ENCODE results near the gene OR52I2.

The OR52I2 gene

DNA sequence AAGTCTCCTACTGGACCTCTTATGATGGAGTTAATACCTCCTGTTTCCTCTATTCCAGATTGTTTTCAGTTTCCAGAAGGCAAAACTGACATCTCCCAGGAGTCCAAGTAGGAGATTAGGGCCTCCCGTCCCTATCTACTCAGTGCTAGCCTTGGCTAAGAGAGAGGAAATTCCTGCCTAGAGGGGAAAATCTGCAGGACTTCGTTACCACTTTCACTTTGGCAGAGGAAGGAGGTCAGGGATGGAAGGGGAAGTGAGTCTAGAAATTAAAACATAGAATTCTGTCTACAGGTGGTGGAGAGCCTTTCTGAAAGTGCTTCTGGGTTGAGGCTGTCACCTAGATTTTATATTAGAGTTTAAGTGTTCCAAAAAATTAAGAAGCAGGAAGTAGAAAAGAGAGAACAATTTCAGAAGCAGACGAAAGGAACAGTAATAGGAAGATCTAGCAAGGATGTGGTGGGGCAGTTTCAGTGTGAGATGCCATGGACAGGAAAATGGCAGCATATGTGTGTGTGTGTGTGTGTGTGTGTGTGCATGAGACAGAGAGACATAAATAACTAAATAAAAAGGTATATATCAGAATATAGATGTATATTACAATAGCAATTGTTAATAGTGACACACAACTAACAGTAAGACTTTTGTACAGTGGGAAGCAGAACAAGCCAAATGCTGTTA lies 28.9 kb downstream of the OR52I2 start:
- DNase-seq = peak; percentile 19

DNA sequence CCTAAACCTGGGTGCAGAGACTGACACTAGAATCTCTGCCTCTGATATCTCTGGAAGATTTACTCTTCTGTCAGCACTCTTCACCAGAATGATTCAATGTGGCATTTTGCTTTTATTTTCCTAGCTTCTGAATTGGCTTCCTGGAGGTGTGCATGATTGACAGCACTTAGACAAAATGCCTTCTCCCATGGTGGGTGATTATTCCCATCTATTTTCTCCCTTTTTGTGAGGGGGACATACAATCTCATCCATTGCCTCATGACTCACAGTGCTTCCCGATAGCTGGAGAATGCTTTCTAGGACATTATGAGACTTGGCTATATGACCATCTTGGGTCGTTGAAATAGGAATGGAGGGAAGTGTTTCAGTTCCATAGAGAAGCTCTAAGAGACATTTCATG lies 30.4 kb downstream of the OR52I2 start:
- DNase-seq = no peak

GRCh38 chr11:4615856-4616444 lies 34.4 kb downstream of the OR52I2 start:
- DNase-seq = no peak

DNA sequence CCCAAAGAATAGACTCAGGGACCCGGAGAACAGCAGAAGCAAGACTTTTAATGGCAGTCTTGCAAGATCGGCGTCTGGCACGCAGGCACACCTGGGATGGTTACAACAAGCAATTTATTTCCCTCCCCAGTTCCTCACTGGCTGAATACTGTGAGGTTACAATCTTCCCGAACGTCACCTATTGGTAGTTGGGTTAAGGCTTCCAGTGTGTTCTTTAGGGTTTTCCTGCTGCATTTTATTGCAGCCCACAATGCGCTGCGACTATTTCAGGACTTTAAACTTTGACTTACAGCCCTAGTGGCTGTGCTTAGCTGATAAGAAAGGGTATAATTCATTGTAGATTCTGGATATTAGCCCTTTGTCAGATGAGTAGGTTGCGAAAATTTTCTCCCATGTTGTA lies 38.0 kb downstream of the OR52I2 start:
- no peak for DNase-seq

- peak; percentile 52 for DNase-seq
These were observed 44.9 kb downstream of the OR52I2 start for GRCh38 chr11:4626207-4627099.

- DNase-seq = no peak
These were observed 54.6 kb downstream of the OR52I2 start for GRCh38 chr11:4636136-4636535.

GRCh38 chr11:4636962-4637661 lies 55.6 kb downstream of the OR52I2 start, which contains the start of gene OR51D1:
Gene OR51D1, plus strand, starts transcription at chr11:4637477. Its CDS starts 2,314 bp downstream, at chr11:4639791.
- peak; percentile 47 for DNase-seq

DNA sequence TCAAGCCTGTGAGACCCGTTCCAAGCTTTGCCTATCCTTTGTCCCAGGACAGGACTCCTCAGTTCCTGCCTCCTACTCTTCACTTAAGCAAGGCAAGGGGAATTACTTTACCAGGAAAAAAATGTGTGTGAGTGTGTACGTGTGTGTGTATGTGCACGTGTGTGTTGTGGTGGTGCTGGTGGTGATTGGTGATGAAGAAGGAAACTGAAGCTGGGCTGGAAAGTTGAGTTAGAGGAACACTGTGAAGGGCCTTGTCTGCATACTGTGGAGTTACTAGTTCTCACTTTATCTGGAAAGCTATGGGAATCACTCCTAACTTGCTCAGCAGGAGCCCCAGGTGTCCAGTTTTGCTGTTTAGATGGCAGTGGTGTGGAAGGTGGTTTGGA lies 56.1 kb downstream of the OR52I2 start:
- DNase-seq = no peak

- DNase-seq = no peak
These were observed 58.4 kb downstream of the OR52I2 start for GRCh38 chr11:4639931-4640330.

DNA sequence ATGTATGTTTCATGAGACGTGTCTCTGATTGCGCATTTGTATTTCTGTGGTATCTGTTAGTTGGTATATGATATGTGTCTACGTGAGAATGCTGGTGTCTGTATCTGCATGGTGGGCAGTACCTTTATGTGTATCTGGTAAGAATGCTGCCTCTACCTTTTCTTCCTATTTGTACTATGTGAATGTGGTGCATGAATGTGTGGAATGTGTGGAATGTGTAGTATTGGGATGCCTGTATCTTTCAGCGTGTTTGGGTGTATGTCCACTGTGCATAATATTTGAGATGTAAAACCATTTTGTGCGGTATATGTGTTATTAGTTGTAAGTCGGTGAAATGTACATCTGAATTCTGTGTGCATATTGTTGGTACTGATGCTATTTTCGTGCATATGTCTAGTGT lies 60.0 kb downstream of the OR52I2 start:
- no peak for DNase-seq

- DNase-seq = no peak
These were observed 60.5 kb downstream of the OR52I2 start for GRCh38 chr11:4642043-4642442.

Data from MV-4-11 (cell line).